ENCODE data around the gene LYPD3. TPM values are rescaled to one million over a fixed set of nuclear protein-coding genes. Genes with fewer than 3 reads are reported as not detected.
"Not testable (repeated sequence)": the region's sequence is repeated elsewhere in the genome, so short reads cannot be mapped to it uniquely, and the experiment has no call there.

Gene LYPD3
- total RNA-seq, 1 donor from 2014 or later, result 0.15 TPM

DNA sequence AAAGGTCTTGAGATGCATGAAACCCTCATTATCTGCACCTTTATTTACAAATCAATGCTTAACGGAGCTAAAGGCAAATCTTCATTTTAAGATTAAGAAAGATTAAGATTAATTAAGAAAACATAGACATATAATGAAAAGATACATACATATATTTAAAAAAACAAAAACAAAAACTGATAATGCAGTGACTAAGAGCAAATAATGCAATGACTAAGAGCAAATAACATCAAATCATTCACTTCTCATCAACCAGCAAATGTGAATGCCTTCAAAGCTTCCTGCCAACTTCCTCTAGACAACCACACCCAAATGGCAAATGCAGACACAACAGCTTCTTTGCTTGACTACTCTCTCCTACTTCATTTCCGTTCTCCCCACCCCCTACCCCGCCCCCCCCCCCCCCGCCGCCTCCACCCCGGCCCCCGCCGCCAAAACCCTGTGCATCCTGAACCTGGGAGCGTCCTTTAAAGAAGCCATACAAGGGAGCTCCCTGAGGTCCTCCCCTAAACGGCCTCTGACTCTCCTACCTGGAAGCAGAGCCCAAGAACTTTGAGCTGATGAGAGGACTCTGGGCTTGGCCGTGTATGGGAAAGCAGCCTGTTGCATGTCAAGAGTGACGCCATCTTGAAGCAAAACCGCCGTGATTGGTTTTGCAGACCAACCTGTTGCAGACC lies 26.2 kb downstream of the LYPD3 start:
- intact Hi-C loops (cut with micrococcal nuclease), result no loop called here
- DNase-seq (no peak), ATAC-seq (peak; percentile 75)

DNA sequence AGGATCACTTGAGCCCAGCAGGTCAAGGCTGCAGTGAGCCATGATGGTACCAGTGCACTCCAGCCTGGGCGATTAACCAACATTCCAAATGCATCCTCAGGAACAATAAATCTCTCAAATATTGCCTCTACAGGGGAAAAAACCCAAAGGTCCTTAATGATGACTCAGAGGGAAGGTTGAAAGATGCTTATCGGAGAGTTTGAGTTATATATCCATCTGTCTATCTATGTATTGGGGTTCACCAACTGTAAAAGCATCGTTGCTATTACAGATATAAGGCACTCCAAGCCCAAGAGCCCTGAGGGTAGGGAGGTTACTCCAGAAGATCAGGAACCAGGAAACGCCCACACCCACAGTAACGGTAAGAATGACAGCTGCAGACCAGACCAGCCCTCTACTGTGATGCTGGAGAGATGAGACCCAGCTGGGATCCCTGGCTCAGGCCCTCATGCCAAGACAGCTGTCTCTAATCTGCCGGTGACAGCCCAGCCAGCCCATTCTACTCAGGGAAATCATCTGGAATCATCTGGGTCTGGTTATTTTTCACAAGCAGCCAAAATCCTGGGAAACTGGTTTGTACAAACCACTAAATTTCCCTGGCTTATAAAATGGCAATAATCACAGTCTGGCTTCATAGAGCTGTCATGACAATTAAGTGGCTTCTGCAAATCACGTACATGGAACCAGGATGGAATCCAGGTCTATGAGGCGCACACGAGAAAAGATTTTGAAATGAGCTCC lies 26.9 kb downstream of the LYPD3 start:
- intact Hi-C loops (cut with micrococcal nuclease), result no loop called here
- ATAC-seq, result peak; percentile 99
- DNase-seq, result peak; percentile 81

DNA sequence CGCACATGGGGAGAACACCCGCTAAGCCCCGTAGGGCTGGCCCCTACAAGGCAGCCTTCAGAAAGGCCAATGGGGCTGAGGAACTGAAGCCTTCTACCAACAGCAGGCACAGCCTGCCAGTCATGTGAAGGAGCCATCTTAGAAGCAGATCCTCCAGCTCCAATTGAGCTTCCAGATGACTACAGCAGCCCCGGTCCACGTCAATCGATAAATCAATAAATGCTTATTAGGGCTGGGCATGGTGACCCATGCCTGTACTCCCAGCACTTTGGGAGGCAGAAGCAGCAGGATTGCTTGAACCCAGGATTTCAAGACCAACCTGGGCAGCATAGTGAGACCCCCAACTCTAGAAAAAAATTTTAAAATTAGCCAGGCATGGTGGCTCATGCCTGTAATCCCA lies 27.7 kb downstream of the LYPD3 start:
- intact Hi-C loops (cut with micrococcal nuclease), result no loop called here
- no peak for DNase-seq
- ATAC-seq, result no peak

DNA sequence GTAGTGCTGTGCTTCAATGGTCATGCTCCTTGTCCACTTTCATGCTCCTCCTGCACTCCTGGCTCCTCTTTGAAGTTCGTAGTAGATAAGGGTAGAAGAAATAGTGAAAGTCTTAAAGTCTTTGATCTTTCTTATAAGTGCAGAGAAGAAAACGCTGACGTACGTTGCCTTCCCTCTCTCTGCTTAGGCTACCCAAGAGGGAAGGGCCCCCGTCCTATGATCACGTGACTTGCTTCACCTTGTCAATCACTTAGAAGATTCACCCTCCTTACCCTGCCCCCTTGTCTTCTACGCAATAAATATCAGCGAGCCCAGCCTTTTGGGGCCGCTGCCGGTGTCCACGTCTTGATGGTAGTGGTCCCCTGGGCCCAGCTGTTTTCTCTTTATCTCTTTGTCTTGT lies 28.1 kb downstream of the LYPD3 start:
- ATAC-seq; intact Hi-C loops (cut with micrococcal nuclease): not testable (repeated sequence)

DNA sequence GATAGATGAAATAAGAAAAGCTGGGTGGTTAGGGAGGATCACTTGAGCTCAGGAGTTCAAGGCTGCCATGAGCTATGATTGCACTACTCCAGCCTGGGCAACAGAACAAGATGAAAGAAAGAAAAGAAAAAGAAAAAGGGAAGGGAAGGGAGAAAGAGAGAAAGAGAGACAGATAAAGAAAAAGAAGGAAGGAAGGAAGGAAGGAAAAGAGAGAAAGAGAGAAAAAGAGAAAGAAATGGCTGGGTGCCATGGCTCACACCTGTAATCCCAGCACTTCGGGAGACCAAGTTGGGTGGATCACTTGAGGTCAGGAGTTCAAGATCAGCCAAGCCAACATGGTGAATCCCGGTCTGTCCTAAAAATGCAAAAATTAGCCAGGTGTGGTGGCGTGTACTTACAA lies 29.6 kb downstream of the LYPD3 start:
- ATAC-seq (no peak), DNase-seq (no peak)
- intact Hi-C loops (cut with micrococcal nuclease), result no loop called here

More for the DNA sequence above, 28.1 kb downstream of the LYPD3 start:
- not testable (repeated sequence) for DNase-seq

DNA sequence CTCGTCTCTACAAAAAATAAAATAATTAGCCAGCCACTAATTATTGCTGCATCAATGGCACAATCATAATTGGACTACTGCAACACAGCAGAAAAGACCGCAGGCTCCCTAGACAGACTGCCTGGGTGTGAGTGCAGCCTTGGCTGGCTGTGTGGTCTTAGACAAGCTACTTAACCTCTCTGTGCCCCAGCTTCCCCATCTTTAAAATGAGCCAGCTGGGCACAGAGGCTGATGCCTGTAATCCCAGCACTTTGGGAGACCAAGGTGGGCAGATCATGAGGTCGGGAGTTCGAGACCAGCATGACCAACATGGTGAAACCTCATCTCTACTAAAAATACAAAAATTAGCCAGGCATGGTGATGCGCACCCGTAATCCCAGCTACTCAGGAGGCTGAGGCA lies 31.7 kb downstream of the LYPD3 start:
- intact Hi-C loops (cut with micrococcal nuclease), result no loop called here
- DNase-seq, result no peak
- no peak for ATAC-seq

DNA sequence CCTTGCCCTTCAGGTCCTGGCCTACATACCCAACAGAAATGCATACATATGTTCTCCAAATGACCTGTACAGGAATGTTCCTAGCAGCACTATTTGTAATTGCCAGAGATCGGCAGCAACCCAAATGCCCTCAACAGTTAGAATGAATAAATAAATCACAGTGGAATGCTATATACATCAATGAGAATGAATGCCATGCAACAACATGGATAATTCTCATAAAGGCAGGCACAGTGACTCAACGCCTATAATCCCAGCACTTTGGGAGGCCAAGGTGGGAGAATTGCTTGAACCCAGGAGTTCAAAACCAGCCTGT lies 32.1 kb downstream of the LYPD3 start:
- DNase-seq (no peak), ATAC-seq (no peak)
- intact Hi-C loops (cut with micrococcal nuclease), result no loop called here

DNA sequence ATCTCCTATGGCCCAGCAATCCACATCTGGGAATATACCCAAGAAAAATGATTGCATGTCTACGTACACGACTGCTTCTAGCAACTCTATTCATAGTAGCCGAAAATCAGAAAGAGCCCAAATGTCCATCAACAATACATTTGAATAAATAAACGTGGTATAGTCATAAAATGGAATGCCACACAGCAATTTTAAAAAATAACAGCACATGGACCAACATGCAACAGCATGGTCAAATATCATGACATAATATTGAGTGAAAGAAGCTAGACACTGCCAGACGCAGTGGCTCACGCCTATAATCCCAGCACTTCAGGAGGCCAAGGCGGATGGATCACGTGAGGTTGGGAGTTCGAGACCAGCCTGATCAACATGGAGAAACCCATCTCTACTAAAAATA lies 34.4 kb downstream of the LYPD3 start:
- no peak for ATAC-seq
- DNase-seq, result no peak
- intact Hi-C loops (cut with micrococcal nuclease), result no loop called here

DNA sequence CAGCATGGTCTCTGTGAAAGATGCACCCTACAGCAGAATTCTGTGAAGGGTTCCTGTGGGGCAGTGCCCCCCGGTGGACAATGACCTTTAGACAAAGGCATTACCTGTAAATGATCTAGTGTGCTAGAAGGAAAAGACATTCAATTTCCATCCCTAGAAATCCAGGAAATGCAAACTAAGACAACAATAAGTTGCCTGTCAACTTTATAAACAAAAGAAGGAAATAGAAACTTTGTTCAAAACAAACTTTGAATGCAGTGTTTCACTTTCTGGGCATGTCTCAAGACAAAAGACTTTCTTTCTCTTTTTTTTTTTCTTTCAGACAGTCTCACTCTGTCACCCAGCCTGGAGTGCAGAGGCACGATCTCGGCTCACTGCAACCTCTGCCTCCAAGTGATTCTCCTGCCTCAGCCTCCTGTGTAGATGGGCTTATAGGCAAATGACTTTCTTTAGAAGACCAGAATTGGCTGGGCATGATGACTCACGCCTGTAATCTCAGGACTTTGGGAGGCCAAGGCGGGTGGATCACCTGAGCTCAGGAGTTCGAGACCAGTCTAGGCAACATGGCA lies 35.2 kb downstream of the LYPD3 start:
- ATAC-seq (no peak), DNase-seq (no peak)
- intact Hi-C loops (cut with micrococcal nuclease), result no loop called here

DNA sequence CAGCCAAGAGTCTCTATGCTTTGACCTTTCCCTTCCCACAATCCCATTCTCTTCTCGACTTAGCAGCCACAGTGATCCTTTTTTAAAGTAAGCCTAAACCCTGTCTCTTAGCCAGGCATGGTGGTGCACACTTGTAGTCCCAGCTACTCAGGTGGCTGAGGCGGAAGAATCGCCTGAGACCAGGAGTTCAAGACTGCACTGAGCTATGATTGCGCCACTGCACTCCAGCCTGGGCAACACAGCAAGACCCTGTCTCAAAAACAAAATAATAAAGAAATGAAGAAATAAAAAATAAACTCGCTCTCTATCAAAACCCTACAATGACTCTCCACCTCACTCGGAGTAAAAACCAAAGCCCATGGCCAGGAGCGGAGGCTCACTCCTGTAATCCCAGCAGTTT lies 36.0 kb downstream of the LYPD3 start:
- ATAC-seq (no peak), DNase-seq (no peak)
- intact Hi-C loops (cut with micrococcal nuclease), result no loop called here

DNA sequence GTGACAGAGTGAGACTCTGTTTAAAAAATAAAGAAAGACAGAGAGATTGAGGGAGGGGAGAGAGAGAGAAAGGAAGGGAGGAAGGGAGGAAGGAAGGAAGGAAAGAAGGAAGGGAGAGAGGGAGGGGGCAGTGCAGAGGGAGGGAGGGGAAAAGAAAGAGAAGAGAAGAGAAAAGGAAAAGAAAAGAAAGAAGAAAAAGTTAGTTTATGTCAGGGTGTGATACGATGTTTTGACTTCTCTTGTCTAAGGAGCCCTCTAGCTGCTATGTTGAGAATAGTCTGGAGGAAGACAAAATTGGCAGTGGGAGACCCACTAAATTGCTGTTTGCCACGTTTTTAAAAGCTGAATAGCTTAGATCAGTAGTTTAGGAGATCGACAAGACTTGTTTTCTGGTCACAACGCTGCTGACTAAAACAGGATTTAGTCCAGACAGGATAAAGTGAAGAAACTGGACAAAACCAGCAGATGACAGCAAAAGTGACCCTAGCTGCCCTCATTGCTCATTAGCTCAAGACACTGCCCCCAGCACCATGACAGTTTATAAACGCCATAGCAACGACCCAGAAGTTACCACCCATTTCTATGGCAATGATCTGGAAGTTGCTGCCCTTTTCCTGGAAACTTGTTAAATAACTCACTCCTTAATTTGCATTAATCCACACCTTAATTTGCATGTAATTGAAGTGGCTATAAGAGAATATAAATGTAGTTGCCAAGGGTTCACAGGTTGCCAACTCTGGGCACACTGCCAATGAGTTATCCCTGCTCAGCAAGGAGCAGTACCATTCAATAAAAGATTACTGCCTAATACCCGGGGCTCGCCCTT lies 39.6 kb downstream of the LYPD3 start:
- ATAC-seq (no peak), DNase-seq (no peak)
- intact Hi-C loops (cut with micrococcal nuclease), result no loop called here

DNA sequence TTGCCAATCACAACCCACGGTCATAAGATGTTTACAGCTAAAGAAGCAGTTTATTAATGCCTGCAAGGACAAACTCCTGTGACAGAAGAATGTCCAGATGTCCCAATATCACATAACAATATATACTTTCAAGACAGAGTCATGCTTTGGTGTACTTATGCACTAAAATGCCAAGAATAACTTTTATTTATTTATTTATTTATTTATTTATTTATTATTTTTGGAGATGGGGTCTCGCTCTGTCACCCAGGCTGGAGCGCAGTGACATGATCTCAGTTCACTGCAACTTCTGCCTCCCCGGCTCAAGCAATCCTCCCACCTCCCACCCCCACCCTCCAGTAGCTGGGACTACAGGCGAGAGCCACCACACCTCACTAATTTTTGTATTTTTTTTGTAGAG lies 41.6 kb downstream of the LYPD3 start:
- no peak for DNase-seq
- intact Hi-C loops (cut with micrococcal nuclease), result no loop called here
- ATAC-seq, result no peak

DNA sequence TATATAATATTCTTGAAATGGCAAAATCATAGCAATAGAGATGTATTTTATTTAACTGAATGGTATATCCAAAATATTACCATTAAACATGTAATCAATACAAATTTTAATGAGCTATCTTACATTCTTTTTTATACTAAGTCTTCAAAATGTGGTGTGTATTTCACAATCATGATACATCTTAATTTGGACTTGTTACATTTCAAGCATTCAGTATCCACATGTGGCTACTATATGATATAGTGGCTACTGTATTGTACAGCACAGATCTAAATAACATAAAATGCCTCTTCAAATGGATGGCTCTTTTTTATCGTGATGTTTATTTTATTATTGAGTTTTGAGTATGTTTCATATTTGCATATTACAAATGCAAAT lies 42.7 kb downstream of the LYPD3 start:
- ATAC-seq (no peak), DNase-seq (no peak)
- intact Hi-C loops (cut with micrococcal nuclease), result no loop called here

DNA sequence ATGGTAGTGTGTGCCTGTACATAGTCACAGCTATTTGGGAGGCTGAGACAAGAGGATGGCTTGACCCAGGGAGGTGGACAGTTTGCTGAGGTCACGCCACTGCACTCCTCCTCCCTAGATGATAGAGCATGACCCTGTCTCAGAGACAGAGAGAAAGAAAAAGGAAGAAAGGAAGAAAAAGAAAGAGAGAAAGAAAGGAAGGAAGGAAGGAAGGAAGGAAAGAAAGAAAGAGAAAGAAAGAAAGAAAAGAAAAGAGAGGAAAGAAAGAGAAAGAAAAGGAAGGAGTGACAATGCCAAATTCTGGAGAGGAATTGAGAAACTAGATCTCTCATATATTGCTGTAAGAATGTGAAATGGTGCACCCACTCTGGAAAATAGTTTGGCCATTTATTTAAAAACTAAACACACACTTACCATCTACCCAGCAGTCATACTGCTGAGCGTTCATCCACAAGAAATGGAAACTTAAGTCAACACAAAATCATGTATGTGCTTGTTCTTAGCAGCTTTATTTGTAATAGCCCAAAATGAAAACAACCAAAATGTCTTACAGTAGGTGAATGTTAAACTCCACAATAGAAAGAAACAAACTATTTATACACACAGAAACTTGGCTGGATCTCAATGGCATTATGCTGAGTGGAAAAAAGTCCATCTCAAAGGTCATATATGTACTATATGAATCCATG lies 43.3 kb downstream of the LYPD3 start:
- DNase-seq (no peak), ATAC-seq (no peak)
- intact Hi-C loops (cut with micrococcal nuclease), result no loop called here

DNA sequence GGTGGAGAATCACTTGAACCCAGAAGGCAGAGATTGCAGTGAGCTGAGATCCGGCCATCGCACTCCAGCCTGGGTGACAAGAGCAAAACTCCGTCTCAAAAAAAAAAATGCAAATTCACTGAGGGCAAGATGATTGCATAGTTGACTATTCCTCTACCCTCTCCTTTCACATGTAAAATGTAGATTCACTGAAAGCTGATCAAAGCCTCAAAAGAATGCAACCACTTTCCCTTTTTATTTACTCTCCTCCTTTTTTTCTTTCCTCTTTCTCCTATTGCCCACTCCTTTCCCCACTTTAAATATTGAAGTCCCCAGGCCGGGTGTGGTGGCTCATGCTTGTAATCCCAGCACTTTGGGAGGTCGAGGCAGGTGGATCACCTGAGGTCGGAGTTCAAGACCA lies 44.5 kb downstream of the LYPD3 start:
- DNase-seq, result no peak
- ATAC-seq, result no peak
- intact Hi-C loops (cut with micrococcal nuclease), result no loop called here

DNA sequence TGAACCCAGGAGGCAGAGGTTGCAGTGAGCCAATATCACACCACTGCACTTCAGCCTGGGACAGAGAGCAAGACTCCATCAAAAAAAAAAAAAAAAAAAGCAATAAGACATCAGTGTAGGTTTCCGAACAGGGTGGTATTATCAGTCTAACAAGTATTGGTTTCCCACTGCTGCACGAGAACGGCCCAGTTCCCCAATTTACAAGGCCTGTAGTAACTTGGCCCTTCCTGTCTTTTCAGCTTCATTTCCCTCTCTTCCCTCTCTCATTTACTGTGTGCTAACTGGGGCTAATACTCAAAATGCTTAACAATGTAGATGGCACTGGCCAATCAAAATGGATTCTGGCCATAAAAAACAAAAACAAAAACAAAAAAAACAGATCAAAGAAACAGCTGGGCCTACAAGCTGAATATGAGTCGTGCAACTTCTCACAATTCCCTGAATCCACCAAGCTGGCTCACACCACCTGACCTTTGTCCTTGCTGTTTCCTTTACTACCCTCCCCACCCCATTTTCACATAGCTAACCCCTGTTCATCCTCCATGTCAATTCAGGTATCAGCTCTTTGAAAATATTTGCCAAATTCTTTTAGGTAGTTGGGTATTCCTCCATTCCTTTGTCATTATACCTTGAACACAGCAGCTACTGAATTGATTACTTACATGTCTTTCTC lies 48.3 kb downstream of the LYPD3 start:
- intact Hi-C loops (cut with micrococcal nuclease), result no loop called here
- no peak for DNase-seq
- no peak for ATAC-seq

DNA sequence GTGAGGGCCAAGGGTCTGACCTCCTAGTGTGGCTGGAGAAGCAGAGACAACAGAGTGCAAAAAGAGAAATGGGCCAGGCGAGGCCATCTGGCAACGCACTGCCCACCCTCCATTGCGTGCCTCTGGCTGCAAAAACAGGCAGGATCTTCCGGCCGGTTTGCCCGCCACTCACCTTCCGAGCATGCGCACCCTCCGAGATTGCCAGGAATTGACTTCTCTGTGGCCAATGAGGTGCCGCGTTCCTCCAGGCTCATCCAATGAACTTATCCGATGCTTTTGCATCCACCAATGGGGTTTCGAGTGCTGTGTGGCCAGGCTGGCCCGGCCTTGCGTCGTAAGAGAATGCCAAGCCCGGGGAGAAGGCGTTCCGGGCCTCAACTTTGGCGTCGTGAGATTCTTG lies 50.9 kb downstream of the LYPD3 start, which contains the start of gene TEX101:
TSS of gene TEX101 (plus strand) at position 337 of the 400 bp plus-strand sequence. CDS start 1,030 bp downstream, outside the sequence.
- intact Hi-C loops (cut with micrococcal nuclease), result no loop called here
- DNase-seq (no peak), ATAC-seq (no peak)

DNA sequence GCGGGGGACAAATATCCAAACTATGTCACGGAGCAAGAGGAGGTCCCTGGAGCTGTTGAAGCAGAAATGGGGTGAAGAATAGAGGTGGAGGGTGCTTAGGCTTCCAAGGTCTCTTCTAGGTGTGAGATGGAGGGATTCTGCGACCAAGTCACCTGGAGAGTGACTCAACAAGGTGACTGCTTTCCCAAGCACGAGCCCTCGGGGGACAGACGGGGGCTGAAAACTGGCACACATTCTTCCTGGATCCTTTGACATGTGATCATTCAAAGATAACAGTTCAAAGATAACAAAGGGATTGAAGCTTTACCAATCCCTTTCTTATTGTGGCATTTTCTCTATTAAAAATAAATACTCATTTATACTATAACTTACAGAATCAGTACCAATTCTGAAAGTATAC lies 53.0 kb downstream of the LYPD3 start:
- intact Hi-C loops (cut with micrococcal nuclease), result no loop called here
- ATAC-seq, result no peak

More for the DNA sequence above, 53.0 kb downstream of the LYPD3 start:
- no peak for DNase-seq
